OCI-M1 (cell line): ENCODE measurements around the gene BCAP31.
A peak's percentile ranks its signal among the peaks of the same experiment; 100 is the strongest.
"Not testable (repeated sequence)": the region's sequence is repeated elsewhere in the genome, so short reads cannot be mapped to it uniquely, and the experiment has no call there.

Experiments
- DNase-seq: peaks from one replicate; lab custom pipeline; 2025; lab: John Stamatoyannopoulos, UW

The BCAP31 gene

DNA sequence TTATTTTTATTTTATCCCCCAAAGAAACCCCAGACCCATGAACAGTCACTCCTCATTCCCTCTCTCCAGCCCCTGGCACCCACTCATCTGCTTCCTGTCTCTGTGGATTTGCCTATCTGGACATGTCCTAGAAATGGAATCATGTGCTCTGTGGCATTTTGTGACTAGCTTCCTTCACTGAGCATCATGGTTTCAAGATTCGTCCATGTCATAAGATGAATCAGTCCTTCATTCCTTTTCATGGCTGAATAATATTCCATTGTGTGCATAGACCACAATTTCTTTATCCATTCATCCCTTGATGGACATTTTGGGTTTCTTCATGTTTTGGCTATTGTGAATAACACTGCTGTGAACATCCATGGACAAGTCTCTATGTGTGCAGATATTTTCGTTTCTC is 10.7 kb upstream of the BCAP31 start:
- no peak for DNase-seq

DNA sequence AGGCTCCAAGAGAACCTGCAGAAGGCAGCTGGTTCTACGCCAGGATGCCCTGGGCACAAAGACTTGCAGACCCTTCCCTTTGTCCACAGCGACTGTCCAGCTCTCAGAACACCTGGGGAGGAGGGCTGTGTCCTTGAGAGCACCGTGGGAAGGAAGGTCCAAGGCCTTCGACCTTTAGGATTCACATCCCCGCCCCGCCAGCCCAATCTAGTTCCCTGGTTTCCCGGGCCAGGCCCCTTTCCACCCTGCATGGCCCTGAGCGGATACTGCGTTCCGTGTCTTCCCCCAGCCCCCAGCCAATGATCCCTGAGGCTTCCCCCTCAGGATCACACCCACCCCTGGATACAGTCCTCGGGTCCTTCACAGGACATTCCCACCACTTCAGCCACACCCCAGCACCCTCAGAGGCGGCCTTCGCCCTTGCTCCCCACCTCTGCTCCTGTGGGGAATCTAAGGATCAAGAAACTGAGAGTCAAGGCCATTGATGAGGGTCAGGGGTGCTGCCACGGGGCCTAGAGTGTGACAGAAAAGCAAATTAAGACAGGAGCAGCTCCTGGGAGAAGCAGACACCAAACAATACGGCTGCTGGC is 9.6 kb upstream of the BCAP31 start:
- DNase-seq = no peak

DNA sequence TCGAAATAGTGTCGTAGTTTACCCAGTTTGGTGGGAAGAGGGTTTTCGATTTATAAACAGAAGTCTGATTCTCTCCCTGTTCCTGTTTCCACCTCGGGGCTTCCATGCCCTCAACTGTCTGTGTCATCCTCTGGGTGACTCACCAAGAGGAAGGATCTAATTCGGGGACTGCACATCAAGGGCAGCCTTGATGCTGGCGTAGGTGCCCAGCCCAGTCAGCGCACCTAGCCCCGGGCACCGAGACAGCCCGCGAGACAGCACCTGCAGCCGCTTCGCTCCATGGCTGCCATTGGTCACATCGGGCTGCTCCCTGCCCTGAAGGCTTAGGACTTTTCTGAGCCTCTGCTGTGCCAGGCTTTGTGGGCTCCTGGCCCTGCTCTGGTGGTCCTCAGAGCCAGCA is 8.2 kb upstream of the BCAP31 start:
- DNase-seq = no peak

DNA sequence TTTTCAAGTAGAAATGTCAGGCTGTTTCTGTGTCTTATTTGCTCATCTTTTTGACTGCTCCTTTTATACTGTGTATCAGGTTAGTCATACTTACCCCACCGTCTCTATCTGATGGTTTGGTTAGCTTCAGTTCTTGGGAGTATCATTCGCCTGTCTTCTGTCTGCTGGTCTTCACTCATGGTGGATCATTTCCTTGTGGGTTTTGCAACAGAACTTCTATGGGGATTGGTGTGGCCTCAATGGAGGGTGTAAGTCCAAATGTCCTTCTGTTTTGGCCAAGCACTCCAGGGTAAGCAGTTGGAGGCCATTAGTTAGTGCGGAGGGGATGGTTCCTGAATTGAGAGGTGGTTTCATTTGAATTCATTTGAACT is 7.6 kb upstream of the BCAP31 start:
- DNase-seq = no peak

DNA sequence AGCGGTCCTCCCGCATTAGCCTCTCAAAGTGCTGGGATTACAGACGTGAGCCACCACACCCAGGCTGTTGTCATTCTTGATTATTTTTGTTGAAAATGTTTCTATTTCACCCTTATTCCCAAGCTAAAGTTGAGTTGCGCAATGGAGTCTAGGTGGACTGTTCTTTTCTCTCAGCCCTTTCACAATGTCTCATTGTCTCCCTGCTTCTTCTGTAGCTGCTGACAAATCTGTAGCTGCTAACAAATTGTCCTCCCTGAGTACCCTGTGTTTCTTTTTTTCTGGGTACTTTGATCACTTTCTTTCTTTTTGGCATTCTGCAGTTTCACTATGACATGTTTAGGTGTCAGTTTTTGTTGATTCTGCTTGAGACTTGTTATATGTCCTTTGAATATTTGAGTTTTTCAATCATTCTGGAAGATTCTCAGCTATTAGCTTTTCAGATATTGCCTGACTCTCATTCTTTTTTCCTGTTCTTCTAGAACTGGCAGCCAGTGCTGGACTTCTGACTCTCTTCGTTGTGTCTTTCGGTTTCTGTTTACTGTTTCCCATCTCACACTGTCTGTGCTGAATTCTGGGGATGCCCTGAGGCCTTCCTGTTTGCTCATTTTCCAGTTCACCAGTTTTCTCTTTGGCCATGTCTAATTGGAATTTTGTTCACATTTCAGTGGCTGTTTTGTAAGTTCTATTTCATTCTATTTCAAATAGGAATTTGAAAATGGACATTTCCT is 7.1 kb upstream of the BCAP31 start:
- peak; percentile 8 for DNase-seq

DNA sequence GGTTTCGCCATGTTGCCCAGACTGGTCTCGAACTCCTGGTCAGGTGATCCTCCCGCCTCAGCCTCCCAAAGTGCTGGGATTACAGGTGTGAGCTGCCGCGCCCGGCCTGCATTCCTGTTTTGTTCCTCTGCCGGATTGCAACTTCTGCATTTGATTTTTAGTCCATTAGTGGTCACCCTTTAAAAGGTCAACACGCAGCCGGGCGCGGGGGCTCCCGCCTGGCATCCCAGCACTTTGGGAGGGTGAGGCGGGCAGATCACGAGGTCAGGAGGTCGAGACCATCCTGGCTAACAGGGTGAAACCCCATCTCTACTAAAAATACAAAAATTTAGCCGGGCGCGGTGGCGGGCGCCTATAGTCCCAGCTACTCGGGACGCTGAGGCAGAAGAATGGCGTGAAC is 5.9 kb upstream of the BCAP31 start:
- DNase-seq = not testable (repeated sequence)

DNA sequence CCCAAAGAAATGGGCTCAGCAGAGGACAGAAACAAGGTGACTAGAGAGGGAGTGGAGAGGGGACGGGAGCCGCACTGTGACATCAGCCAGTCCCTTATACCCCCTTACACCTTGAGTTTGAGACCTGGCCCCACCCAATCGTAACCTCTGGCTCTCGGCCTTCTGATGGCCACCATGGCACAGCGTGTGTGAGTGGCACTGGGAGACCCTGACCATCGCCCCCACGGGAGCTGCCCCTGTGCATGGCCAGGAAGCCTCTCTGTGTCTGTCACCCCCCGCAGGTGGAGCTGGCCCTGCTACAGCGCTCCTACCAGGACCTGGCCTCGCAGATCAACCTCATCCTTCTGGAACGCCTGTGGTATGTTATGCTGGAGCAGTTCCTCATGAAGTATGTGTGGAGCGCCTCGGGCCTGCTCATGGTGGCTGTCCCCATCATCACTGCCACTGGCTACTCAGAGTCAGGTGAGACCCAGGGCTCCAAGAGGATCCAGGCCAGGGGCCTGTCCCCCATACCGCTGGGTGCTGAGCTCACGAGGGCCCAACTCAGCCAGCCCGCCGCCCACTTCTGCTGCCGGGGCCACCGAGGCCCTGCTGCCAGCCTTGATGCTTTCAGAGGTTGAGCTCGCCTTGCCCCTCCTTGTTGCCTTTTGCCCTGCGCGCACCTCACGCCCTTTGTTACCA is 4.9 kb upstream of the BCAP31 start:
- DNase-seq = no peak

DNA sequence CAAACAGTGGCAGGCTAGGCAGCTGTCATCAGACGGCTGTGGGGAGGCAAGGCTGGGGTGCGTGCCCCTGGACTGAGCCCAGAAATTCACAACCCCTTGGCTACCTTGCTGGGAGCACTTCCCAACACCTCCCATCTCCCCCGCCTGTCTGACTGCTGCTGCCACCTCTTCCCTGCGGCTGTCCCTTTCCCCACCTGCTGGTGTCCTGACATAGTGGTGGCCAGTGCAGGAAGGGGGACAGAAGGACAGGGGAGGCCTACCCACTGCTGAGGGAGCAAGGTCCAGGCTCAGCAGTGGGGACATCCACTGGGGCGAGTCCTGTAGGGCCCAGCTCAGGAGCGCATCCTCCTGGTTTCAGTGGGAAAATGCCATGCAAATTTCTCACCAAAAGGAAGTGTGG is 3.9 kb upstream of the BCAP31 start:
- DNase-seq = no peak

DNA sequence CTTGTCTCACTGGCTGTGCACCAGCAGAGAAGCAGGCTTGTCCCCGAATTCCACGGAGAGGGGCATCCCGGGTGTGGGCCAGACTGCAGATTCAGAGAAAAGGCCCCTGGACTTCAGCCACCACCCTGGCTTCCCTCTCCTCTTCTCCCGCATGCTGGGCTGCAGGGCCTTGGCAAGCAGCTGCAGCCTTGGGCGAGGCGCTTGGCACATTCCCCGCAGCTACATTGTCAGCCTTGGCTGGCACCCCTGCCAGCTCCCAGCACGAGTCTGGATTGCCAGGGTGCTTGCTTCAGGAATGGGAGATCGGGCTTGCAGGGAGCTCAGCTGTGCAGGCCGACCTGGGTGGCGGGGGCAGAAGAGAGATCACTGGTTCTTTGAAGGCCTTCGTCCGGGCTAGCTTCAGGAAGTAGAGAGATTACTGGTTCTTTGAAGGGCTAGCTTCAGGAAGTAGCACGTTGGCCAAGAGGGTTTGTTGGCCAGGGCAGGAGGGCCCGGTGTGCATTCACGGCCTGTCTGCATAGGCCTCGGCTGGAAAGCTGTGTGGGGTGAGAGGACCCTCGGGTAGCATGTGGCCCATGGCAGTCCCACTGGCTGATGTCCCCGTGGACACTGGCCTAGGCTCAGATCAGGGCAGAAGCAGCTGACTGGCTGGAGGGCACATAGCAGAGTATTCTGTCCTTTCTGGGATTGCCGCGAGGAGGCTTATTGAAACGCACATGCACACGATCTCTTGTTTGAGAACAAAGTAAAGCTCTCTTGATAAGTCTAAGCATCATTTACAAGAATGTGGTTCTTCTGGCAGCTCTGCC is 3.1 kb upstream of the BCAP31 start:
- peak; percentile 2 for DNase-seq

DNA sequence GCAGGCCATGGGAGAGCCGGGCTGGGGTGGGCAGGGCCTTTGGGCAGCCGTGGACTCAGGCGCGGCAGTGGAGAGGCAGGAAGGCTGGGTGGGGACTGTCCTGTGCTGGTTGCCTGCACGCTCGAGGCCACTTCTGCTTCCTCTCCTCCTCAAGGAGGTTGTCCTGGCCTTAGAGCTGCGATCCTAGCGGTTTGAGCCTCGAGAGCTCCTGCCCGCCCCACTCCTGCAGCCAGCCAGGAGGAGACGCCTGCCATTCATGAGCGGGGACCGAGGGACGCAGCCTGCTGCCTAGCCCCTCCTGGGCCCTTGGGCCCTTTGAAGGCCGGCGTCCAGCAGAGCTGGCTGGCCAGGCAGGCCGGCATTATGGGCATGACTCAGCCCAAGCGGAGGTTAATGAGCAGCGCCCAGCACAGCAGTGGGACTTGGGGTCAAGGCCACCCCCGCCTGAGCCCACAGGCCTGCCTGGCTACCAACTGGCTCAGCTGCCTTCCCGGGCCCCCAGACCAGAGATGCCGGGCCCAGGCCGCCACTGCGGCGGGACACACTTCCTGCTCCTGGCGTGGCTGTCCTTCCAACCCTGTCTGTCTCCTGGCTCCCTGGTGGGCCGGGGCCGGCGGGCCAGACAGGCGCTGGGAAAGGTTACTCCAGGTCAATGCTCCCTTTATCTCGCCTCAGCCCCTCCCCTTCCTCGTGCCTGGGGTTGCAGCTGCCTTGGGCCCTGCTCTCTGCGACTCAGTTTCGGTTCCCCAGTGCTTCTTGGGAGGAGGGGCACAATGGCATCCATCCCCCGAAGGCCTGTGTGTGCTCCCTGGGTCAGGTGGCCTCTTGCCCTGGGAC is 2.3 kb upstream of the BCAP31 start:
- DNase-seq = peak; percentile 91

DNA sequence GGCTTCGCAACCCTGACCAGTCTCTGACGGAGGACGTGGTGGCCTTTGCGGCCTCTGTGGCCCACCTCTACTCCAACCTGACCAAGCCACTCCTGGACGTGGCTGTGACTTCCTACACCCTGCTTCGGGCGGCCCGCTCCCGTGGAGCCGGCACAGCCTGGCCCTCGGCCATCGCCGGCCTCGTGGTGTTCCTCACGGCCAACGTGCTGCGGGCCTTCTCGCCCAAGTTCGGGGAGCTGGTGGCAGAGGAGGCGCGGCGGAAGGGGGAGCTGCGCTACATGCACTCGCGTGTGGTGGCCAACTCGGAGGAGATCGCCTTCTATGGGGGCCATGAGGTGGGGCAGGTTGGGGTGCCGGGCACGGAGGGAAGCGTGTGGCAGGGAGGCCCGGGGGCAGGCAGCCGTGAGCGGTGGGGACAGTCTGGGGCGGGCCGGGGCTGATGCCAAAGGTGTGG is 1.7 kb upstream of the BCAP31 start:
- DNase-seq = no peak

DNA sequence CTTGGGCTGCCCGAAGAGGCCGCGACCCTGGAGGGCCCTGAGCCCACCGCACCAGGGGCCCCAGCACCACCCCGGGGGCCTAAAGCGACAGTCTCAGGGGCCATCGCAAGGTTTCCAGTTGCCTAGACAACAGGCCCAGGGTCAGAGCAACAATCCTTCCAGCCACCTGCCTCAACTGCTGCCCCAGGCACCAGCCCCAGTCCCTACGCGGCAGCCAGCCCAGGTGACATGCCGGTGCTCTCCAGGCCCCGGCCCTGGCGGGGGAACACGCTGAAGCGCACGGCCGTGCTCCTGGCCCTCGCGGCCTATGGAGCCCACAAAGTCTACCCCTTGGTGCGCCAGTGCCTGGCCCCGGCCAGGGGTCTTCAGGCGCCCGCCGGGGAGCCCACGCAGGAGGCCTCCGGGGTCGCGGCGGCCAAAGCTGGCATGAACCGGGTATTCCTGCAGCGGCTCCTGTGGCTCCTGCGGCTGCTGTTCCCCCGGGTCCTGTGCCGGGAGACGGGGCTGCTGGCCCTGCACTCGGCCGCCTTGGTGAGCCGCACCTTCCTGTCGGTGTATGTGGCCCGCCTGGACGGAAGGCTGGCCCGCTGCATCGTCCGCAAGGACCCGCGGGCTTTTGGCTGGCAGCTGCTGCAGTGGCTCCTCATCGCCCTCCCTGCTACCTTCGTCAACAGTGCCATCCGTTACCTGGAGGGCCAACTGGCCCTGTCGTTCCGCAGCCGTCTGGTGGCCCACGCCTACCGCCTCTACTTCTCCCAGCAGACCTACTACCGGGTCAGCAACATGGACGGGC is 1.0 kb upstream of the BCAP31 start:
- no peak for DNase-seq

DNA sequence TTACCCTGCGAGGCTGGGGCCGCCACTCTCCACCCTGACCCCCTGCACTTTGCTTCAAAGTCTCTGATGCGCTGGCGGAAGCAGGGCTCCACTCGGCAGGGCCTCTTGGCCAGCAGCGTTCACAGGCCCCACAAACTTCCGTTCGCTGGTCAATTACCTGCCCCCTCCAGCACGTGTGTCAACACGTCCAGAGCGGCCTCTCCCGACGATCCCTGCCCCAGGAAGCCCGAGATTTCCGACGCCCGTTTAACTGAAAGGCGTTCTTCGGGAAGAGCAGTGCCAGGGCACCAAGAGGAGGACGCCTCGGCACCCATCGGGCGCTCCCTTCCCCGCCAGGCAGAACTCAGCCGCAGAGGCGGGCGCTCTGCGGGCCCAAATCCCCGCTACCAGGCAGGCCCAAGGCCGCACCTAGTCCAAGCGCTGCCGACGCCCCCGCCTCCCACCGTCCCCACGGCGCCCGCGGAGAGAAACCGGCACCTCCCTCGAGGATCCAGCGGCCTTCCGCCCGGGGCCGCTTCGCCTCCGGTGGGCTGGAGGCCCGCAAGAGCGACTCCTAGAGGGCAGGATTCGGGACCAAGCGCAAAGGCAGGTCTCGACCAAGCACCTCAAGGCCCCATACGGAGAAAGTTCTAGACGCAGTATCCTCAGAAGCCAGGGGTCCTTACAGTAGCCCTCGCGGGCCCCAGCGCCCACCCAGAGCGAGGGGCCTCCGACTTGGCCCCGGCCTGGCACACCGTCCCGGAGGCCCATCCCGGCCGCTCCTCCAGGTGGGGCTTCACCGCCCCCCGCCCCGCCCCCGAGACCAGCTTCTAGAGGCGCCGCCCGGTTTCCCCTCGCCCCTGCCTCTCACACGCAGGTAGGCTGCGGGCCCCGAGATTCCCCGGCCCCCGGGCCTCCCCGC is 586 bp downstream of the BCAP31 start:
- DNase-seq = peak; percentile 71

DNA sequence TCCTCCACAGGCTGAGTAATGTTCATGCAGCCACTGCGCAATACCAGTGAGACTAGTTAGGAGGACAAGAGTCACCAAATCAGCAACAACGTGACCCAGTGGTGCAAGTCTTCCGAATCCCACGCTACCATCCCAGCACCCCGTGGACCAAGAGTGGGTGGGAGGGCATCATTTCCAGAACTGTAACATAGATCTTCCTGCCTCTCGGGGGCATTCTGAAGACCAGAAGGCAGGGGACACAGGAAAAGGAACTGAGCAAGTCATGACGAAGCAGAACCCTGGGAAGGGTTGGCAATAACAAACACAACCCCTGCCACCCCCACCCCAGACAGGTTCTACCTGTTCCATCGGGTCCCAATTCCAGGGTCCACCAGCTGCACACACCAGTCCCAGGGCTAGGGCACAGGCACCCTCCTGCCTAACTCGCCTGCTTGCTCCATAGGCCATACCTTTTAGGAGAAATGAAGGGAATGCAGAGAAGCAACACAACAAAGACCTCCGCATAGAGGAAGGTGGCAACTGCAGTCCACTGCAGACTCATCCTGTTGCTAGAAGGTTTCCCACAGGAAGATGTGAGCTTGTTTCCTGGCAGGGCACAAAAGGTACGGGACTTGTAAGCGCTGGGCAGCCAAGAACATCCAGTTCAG is 1.4 kb downstream of the BCAP31 start:
- DNase-seq = peak; percentile 14

DNA sequence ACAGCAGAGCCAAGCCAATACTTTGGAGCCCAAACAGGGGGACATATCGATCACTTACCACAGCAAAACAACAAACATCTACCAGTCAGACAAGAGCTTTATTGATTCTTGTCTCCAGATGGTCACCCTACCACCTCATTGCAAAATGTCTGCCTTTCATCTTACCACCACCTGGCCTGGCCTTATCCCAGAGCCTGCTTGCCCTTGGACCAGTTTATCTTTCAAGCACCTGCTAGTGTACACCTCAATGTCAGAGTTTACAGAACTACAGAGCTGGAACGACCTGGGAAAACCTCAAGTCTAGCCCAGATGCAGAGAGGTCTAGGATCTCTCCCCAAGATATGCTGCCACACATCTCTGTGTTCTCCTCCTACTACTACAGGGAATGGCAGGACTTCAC is 4.5 kb downstream of the BCAP31 start:
- no peak for DNase-seq

DNA sequence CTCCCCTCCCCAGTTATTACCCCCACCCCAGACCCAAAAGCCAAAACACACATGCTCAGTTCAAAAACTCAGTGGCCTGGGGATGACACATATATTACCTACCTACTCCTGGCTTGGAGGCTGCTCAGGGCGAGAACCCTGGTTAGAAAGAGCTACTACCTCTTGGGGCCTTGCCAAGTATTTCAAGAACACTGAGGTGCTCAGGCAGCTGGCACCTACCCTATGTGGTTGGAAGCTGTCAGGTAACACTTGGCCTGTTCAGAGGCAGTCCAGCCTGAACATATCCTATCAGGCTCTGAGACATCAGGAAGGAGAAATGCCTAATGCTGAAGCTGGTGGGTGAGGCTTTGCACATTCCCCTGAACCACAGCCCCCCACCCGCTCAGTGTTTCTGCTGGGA is 4.9 kb downstream of the BCAP31 start:
- DNase-seq = no peak

DNA sequence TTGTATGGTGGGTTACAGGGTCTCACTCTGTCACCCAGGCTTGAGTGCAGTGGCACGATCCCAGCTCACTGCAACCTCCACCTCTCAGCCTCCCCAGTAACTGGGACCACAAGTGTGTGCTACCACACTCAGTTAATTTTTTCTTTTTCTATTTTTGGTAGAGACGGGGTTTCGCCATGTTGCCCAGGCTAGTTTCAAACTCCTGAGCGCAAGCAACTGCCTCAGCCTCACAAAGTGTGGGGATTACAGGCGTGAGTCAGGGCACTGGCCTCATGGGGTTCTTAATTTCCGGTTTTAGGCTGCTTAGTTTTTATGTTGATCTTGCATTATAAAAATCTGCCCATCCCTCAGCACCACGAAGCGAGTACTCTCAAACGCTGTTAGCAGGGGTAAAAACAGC is 6.7 kb downstream of the BCAP31 start:
- no peak for DNase-seq

DNA sequence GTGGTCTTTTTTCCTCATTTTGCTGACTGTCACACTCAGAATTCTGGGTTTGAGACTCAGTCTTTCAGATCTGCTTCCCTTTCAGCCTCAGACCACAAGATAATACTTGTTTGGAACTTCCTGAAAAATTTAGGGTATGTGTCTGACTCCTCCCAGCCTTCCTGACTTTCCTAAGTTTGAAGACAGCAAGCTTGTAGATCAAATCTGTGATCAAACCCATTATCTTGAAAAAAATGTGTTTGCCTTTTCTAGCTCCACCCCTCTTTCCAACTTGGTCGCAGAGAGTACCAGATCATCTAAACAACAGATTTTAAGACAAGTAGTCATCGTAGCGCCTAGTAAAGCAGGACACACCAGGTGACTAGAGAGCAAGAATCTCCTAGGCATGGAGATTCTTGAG is 9.9 kb downstream of the BCAP31 start:
- DNase-seq = no peak
